ENCODE measurements around the gene MRPS12.

DNA sequence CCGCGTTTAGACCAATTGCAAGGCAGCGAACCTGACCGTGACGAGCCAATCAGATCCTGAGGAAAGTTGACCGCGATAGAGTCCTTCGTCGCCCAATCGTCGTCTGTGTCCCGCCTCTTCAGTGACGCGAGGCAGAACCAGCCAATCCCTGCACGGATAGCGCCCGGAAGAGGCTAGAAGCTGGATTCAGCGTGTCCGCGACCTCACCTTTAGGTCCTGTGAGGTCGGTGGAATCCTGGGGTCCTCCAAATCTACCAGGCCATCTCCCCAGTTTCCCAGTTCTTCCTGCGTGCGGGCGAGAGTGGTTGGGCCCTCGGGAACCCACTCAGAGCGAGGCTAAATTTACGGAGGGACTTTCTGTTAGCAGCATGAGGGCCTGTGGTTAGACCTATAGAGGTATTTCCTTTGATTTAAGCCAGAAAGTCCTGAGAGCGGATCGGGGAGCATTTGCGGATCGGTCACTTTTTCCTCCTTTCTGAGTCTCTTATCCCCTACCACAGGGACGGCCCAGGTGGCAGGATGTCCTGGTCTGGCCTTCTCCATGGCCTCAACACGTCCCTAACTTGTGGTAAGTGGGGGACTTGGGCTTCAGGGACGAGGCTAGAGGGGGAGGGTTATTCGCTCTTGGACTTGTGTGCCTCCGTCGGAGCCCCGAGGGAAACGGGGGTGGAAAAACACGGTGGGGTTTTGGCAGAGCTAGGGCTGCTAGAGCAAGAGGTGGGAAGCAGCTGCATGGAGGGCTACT lies at the start of gene MRPS12:
- TF ChIP-seq, protein P1, sequence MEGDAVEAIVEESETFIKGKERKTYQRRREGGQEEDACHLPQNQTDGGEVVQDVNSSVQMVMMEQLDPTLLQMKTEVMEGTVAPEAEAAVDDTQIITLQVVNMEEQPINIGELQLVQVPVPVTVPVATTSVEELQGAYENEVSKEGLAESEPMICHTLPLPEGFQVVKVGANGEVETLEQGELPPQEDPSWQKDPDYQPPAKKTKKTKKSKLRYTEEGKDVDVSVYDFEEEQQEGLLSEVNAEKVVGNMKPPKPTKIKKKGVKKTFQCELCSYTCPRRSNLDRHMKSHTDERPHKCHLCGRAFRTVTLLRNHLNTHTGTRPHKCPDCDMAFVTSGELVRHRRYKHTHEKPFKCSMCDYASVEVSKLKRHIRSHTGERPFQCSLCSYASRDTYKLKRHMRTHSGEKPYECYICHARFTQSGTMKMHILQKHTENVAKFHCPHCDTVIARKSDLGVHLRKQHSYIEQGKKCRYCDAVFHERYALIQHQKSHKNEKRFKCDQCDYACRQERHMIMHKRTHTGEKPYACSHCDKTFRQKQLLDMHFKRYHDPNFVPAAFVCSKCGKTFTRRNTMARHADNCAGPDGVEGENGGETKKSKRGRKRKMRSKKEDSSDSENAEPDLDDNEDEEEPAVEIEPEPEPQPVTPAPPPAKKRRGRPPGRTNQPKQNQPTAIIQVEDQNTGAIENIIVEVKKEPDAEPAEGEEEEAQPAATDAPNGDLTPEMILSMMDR (IDR thresholded peaks at IDR 0.05; ENCODE audit: low read depth, low read length), result no peak
- TF ChIP-seq, protein P2, sequence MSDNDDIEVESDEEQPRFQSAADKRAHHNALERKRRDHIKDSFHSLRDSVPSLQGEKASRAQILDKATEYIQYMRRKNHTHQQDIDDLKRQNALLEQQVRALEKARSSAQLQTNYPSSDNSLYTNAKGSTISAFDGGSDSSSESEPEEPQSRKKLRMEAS (IDR thresholded peaks at IDR 0.05; ENCODE audit: low read depth, low read length), result peak; percentile 68
- TF ChIP-seq POLR2A (IDR thresholded peaks at IDR 0.05; ENCODE audit: extremely low read depth, insufficient read length), result peak; percentile 81
- TF ChIP-seq MYC (IDR thresholded peaks at IDR 0.05; ENCODE audit: low read depth, low read length), result peak; percentile 66

Data from NB4 (cell line).